Testis (tissue), 3 donors: Measurements from ENCODE around the gene PNRC2. TPM values are rescaled to one million over a fixed set of nuclear protein-coding genes. Genes with fewer than 3 reads are reported as not detected.

Source experiments
- DNase-seq: peaks from one replicate; pipeline ENCODE4 v3.0.0-alpha.2; 2019
- H3K27ac ChIP-seq, 2 donors: fragments of 200-600 bp; sonication (generic); one replicate each; pipeline ENCODE4 v1.5.1; 2019
- H3K27me3 ChIP-seq: fragments of 200-600 bp; sonication (generic); one replicate; pipeline ENCODE4 v1.5.1; 2019
- H3K36me3 ChIP-seq: fragments of 200-600 bp; sonication (generic); one replicate; pipeline ENCODE4 v1.5.1; 2017; ENCODE audit warnings: low read depth; ENCODE audit errors: missing control alignments
- H3K4me1 ChIP-seq: fragments of 200-600 bp; sonication (generic); one replicate; pipeline ENCODE4 v1.5.1; 2019
- H3K4me3 ChIP-seq, 2 donors: fragments of 200-600 bp; sonication (generic); one replicate each; pipeline ENCODE4 v1.5.1; 2017 to 2019
- H3K9me3 ChIP-seq: fragments of 200-600 bp; sonication (generic); one replicate; pipeline ENCODE4 v1.5.1; 2017
- CTCF ChIP-seq, 3 experiments: fragments of 450-650 bp in 2 of 3; fragments of 200-600 bp in 1 of 3; sonication (generic) in 1 of 3; IDR thresholded peaks; one replicate each; pipeline ENCODE4 v1.5.1; 2016 to 2019; ENCODE audit warnings: antibody characterized with exemption in 3 of 3, mild to moderate bottlenecking in 2 of 3, moderate library complexity in 1 of 3
- POLR2A ChIP-seq: fragments of 450-650 bp; IDR thresholded peaks from one replicate; pipeline ENCODE4 v1.6.1; 2017; ENCODE audit warnings: antibody characterized with exemption, mild to moderate bottlenecking, moderate library complexity
- WGBS, 2 donors: methylation state at CpG; one replicate each; pipeline ENCODE4 v1.1.5; 2018; 5-methylcytosine and 5-hydroxymethylcytosine counted together
- intact Hi-C: fragments of 100-400 bp; cut with DNase I; formaldehyde crosslinking; loops from one replicate; pipeline ENCODE4 v1.15.1; 2023; ENCODE audit warnings: low total_unique reads
- polyA plus RNA-seq: library from polyadenylated mRNA; stranded (reverse); fragments of 350-450 nt; fragmentation: Illumina TruSeq; extraction: RNeasy Lipid Tissue Mini Kit (QIAGEN cat#74804); gene quantifications from one replicate; pipeline ENCODE4 v1.2.3, GENCODE V29; 2014; ENCODE audit warnings: low read depth, low replicate concordance; ENCODE audit not compliant: insufficient read depth
- total RNA-seq, 2 donors: library from RNA; depleted of rRNA; stranded (reverse); fragments of >200 nt; gene quantifications; one replicate each; pipeline ENCODE4 v1.2.3, GENCODE V29; 2016

PNRC2 gene
- total and polyA plus RNA-seq, 3 donors from 2014 or later = 57.7 to 68.1 (median 61.5) TPM

- H3K9me3 ChIP-seq = no peaks in the 10 kb centered on the region
- DNase-seq = no peak
- 86 to 87% methylated on average over 8 of the region's 8 CpGs for WGBS, 2 donors
- no peaks in the 10 kb centered on the region for H3K27me3 ChIP-seq
- peaks cover 3% of the 10 kb centered on the region for H3K4me1 ChIP-seq
- intact Hi-C loops = no loop called here
- H3K36me3 ChIP-seq = no peaks in the 10 kb centered on the region
- no peak overlapping the region for H3K4me3 ChIP-seq
- TF ChIP-seq POLR2A (no peak), CTCF (IDR thresholded peaks at IDR 0.05) (no peak)
- H3K27ac ChIP-seq = no peak overlapping the region
Observed at GRCh38 chr1:23922321-23922943, 37.2 kb upstream of the PNRC2 start.

GRCh38 chr1:23923592-23924499, 35.8 kb upstream of the PNRC2 start:
- peaks cover 3% of the 10 kb centered on the region for H3K4me1 ChIP-seq
- intact Hi-C loops = no loop called here
- H3K9me3 ChIP-seq = no peaks in the 10 kb centered on the region
- H3K27me3 ChIP-seq = no peaks in the 10 kb centered on the region
- no peaks in the 10 kb centered on the region for H3K36me3 ChIP-seq
- no peak overlapping the region for H3K4me3 ChIP-seq
- 56 to 66% methylated on average over 8 of the region's 8 CpGs for WGBS, 2 donors
- TF ChIP-seq POLR2A = no peak
- no peak for TF ChIP-seq CTCF (IDR thresholded peaks at IDR 0.05)
- no peak overlapping the region for H3K27ac ChIP-seq
- DNase-seq = no peak

- H3K4me3 ChIP-seq = no peak overlapping the region
- H3K9me3 ChIP-seq = no peaks in the 10 kb centered on the region
- TF ChIP-seq POLR2A (no peak), CTCF (IDR thresholded peaks at IDR 0.05) (no peak)
- 79% methylated on average over 11 of the region's 11 CpGs for WGBS, 2 donors
- H3K27me3 ChIP-seq = no peaks in the 10 kb centered on the region
- H3K36me3 ChIP-seq = no peaks in the 10 kb centered on the region
- H3K27ac ChIP-seq = no peak overlapping the region
- intact Hi-C loops = no loop called here
- DNase-seq = no peak
- H3K4me1 ChIP-seq = peaks cover 3% of the 10 kb centered on the region
Observed at GRCh38 chr1:23924601-23925000, 35.0 kb upstream of the PNRC2 start.

DNA sequence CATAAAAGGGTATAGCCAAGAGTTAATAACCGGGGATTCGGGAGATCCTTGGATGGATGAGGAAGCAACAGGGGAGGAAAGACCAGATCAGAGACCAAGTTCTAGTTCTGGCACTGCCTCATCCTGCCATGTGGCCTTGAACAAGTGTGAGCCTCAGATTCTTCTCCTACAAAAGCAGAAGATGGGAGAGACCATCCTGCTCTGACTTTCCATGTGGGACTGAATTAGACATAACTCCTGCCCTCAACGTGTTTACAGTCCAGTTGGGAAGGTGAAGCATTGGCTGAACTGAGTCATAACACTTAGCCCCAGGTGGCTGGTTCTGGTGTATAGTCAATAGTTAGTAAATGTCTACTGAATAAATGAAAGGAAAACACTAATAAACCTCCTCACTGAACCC, 34.3 kb upstream of the PNRC2 start:
- whole genome bisulfite sequencing, 2 donors = 77 to 80% methylated on average over 3 of the region's 3 CpGs
- no peak overlapping the region for H3K27ac ChIP-seq
- no peak overlapping the region for H3K4me3 ChIP-seq
- DNase-seq = no peak
- H3K4me1 ChIP-seq = no peaks in the 10 kb centered on the region
- intact Hi-C loops = no loop called here
- no peaks in the 10 kb centered on the region for H3K36me3 ChIP-seq
- TF ChIP-seq CTCF (IDR thresholded peaks at IDR 0.05) (no peak), POLR2A (no peak)
- no peaks in the 10 kb centered on the region for H3K9me3 ChIP-seq
- H3K27me3 ChIP-seq = no peaks in the 10 kb centered on the region
